ENCODE measurements around the gene ENDOD1. TPM values are rescaled to one million over a fixed set of nuclear protein-coding genes. Genes with fewer than 3 reads are reported as not detected.

Gene ENDOD1
- total RNA-seq, 1 experiment from 2014 or later, result 36.6 TPM

GRCh38 chr11:95076981-95077380 is 12.7 kb upstream of the ENDOD1 start:
- no peak for DNase-seq (ENCODE audit: low read depth)

- DNase-seq (ENCODE audit: low read depth), result no peak
Measured at GRCh38 chr11:95078526-95078925, 11.1 kb upstream of the ENDOD1 start.

GRCh38 chr11:95081010-95081409 is 8.6 kb upstream of the ENDOD1 start:
- DNase-seq (ENCODE audit: low read depth), result no peak

- no peak for DNase-seq (ENCODE audit: low read depth)
Measured at GRCh38 chr11:95081412-95081811, 8.2 kb upstream of the ENDOD1 start.

- no peak for DNase-seq (ENCODE audit: low read depth)
Measured at GRCh38 chr11:95082576-95083001, 7.1 kb upstream of the ENDOD1 start.

- DNase-seq (ENCODE audit: low read depth), result no peak
Measured at GRCh38 chr11:95084509-95084908, 5.1 kb upstream of the ENDOD1 start.

- DNase-seq (ENCODE audit: low read depth), result no peak
Measured at GRCh38 chr11:95085117-95085816, 4.4 kb upstream of the ENDOD1 start.

- DNase-seq (ENCODE audit: low read depth), result no peak
Measured at GRCh38 chr11:95086151-95086550, 3.5 kb upstream of the ENDOD1 start.

GRCh38 chr11:95086836-95087570 is 2.6 kb upstream of the ENDOD1 start:
- no peak for DNase-seq (ENCODE audit: low read depth)

- DNase-seq (ENCODE audit: low read depth), result peak; percentile 13
Measured at GRCh38 chr11:95088946-95089619, 563 bp upstream of the ENDOD1 start.

- no peak for DNase-seq (ENCODE audit: low read depth)
Measured at GRCh38 chr11:95091663-95092180, 2.1 kb downstream of the ENDOD1 start.

- peak; percentile 73 for DNase-seq (ENCODE audit: low read depth)
Measured at GRCh38 chr11:95092549-95093324, 3.1 kb downstream of the ENDOD1 start.

GRCh38 chr11:95093548-95093947 is 3.9 kb downstream of the ENDOD1 start:
- DNase-seq (ENCODE audit: low read depth), result no peak

- DNase-seq (ENCODE audit: low read depth), result peak; percentile 52
Measured at GRCh38 chr11:95095858-95096587, 6.4 kb downstream of the ENDOD1 start.

- no peak for DNase-seq (ENCODE audit: low read depth)
Measured at GRCh38 chr11:95097209-95097608, 7.6 kb downstream of the ENDOD1 start.

GRCh38 chr11:95098826-95099225 is 9.2 kb downstream of the ENDOD1 start:
- DNase-seq (ENCODE audit: low read depth), result no peak

GRCh38 chr11:95100191-95100648 is 10.6 kb downstream of the ENDOD1 start:
- DNase-seq (ENCODE audit: low read depth), result no peak

- DNase-seq (ENCODE audit: low read depth), result no peak
Measured at GRCh38 chr11:95100856-95101507, 11.3 kb downstream of the ENDOD1 start.

- DNase-seq (ENCODE audit: low read depth), result no peak
Measured at GRCh38 chr11:95101935-95102334, 12.3 kb downstream of the ENDOD1 start.

GRCh38 chr11:95102733-95103132 is 13.1 kb downstream of the ENDOD1 start:
- no peak for DNase-seq (ENCODE audit: low read depth)
